ENCODE measurements around the gene GTF2H4.
"Not testable (repeated sequence)": the region's sequence is repeated elsewhere in the genome, so short reads cannot be mapped to it uniquely, and the experiment has no call there.

The GTF2H4 gene
- total RNA-seq: 0.94 reads per million

DNA sequence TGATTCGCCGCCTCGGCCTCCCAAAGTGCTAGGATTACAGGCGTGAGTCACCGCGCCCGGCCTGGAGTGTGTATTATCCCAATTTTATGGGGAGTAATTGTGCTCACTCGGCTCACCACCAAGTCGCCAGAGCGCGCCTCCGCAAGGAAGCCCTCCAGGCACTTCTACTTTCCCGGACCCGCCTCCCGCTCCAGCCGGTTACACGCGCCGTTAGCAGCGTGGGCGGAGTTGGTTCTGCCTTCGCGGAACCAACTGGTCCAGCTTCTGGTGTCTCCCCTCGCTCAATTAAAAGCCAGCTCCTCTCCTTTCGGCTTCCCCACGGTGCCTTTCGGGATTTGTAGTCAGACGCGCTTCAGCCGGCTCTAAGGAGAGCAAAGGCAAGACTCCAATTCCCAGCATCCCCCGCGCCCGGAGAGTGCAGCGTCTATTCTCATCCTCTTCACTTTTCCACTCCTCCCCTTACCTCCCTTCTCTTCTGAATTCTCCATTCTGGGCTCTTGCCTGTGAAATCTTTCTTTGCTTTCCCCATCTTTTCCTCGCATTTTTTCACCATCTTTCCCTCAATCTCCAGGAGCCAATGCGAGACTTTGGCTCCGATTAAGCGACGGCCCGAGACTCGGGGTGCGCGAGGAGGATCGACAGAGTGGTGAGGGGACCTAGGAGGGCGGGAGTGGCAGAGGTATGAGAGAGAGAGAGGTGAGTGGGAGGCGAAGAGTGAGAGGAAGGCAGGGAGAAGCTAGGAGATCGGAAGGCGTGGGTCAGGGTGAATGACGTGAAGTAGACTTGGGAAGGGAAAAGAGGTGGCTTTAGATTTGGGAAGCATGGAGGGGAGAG, at the start of gene GTF2H4:
Gene GTF2H4, plus strand, starts transcription at position 450 of the 834 bp plus-strand sequence.
- DNase-seq: peak; percentile 92

DNA sequence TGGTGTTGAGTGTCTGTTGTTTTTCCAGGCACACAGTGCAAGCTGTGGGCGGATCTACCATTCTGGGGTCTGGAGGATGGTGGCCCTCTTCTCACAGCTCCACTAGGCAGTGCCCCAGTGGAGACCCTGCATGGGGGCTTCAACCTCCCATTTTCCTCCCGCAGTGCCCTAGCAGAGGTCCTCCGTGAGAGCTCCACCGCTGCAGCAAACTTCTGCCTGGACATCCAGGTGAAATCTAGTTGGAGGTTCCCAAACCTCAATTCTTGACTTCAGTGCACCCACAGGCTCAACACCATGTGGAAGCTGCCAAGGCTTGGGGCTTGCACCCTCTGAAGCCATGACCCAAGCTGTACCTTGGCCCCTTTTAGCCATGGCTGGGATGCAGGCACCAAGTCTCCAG, 48.3 kb upstream of the GTF2H4 start:
- not testable (repeated sequence) for DNase-seq

DNA sequence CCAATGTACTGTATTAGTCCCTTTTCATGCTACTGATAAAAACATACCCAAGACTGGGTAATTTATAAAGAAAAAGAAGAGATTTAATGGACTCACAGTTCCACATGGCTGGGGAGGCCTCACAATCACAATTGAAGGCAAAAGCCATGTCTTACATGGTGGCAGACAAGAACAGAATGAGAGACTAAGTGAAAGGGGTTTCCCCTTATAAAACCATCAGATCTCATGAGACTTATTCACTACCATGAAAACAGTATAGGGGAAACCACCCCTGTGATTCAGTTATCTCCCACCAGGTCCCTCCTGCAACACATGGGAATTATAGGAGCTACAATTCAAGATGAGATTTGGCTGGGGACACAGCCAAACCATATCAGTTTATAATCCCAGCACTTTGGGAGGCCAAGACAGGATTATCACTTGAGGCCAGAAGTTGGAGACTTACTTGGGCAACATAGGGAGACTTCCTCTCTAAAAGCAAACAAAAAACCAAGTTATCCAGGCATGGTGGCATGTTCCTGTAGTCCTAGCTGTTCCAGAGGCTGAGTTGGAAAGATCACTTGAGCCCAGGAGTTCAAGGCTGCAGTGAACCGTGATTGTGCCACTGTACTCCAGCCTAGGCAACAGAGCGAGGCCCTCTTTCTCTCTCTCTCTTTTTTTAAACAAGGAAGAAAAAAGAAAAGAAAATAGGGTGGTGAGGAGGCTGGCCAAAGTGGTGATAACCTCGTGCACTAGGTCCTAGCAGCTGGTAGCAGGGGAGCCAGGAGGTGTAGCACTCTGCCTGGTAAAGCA, 46.6 kb upstream of the GTF2H4 start:
- no peak for DNase-seq

GRCh38 chr6:30862156-30862875, 45.7 kb upstream of the GTF2H4 start:
- no peak for DNase-seq

- DNase-seq: no peak
Observed at GRCh38 chr6:30864325-30864724, 43.7 kb upstream of the GTF2H4 start.

- not testable (repeated sequence) for DNase-seq
Observed at GRCh38 chr6:30869241-30869749, 38.7 kb upstream of the GTF2H4 start.

DNA sequence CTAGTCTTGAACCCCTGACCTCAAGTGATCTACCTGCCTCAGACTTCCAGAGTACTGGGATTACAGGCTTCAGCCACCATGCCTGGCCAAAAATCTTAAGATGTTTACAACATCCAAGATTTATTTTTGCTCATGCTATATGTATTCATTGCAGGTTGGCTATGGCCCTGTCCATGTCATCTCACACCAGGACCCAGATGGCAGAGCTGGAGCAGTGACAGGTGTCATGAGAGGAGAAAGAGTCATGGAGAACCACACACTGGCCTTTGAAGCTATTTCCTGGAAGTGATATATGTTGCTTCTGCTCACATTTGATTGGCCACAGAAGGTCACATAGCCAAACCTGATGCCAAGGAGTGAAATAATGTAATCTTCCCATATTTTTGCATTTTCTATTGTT, 37.5 kb upstream of the GTF2H4 start:
- no peak for DNase-seq

DNA sequence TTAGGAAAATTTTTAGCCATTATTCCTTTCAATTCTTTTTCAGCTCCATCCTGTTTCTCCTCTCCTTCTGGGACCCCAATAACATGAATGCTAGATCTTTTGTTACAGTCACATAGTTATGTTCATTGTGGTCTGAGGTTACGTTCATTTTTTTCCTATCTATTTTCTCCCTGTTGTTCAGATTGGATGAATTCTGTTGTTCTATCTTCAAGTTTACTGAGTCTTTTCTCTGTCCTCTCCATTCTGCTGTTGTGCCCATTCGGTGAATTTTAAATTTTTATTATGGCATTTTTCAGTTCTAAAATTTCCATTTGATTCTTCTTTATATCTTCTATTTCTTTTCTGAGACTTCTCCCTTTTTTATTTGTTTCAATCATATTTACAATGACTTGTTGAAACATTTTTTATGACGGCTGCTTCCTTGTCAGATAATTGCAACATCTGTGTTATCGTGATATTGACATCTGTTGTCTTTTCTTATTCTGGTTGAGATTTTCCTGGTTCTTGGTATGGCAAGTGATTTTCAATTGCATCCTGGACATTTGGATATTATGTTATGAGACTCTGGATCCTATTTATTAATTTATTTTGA, 36.3 kb upstream of the GTF2H4 start:
- DNase-seq: no peak

DNA sequence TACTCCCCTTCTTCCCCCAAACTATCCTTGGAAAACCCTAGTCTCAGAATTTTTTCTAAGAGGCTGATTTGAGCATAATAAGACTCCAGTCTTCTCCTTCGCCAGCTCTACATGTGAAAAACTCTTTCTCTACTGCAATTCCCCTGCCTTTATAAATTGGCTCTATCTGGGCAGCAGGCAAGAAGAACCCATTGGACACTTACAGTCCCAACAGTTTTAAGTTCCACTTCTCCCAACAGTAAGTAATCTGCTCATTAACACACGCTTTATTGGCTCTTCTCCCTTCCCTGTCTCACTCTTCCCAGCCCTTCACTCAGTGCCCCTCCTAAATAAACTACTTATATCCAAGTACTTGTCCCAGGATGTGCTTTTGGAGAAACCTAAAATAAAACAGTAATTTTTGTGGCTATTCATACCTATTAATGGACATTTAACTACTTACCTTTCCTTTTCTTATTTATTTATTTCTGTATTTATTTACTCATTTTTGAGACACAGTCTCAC, 34.8 kb upstream of the GTF2H4 start:
- DNase-seq: no peak

DNA sequence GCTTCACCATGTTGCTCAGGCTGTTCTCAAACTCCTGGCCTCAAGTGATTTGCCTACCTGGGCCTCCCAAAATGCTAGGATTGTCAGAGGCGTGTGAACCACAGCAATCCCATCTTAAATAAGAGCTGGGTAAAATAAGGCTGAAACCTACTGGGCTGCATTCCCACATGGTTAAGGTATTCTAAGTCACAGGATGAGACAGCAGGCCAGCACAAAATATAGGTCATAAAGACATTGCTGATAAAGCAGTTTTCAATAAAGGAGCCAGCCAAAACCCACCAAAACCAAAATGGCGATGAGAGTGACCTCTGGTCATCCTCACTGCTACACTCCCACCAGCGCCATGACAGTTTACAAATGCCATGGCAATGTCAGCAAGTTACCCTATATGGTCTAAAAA, 34.2 kb upstream of the GTF2H4 start:
- DNase-seq: not testable (repeated sequence)

GRCh38 chr6:30875244-30876038, 32.6 kb upstream of the GTF2H4 start:
- no peak for DNase-seq

- no peak for DNase-seq
Observed at GRCh38 chr6:30876039-30876730, 31.8 kb upstream of the GTF2H4 start.

- peak; percentile 59 for DNase-seq
Observed at GRCh38 chr6:30877419-30878262, 30.4 kb upstream of the GTF2H4 start.

- DNase-seq: no peak
Observed at GRCh38 chr6:30879684-30880427, 28.2 kb upstream of the GTF2H4 start.

DNA sequence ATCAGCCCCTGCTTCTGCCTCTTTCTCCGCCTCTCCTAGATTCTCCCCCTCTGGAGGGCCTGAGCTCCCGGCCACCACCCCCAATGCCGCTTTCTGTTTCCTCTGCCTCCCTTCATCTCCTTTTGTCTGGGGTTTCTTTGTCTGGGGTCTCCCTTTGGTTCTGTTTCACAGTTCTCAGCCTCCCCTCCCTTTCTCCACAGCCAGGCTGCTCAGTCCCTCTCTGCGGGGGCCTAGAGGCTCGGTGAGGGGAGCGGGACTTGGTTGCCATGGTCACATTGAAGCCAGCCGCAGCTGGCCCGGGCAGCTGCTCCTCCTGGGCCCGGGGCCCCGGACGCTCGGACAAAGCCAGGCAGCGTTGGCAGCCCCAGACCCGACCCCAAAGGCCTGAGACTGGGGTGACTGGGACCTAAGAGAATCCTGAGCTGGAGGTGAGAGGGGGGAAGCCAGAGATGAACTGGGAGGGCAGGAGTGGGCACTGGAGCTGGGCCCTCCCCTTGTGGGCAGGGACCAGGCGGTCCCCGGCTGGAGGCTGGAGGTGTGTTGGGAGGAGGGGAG, 27.2 kb upstream of the GTF2H4 start:
- DNase-seq: no peak

DNA sequence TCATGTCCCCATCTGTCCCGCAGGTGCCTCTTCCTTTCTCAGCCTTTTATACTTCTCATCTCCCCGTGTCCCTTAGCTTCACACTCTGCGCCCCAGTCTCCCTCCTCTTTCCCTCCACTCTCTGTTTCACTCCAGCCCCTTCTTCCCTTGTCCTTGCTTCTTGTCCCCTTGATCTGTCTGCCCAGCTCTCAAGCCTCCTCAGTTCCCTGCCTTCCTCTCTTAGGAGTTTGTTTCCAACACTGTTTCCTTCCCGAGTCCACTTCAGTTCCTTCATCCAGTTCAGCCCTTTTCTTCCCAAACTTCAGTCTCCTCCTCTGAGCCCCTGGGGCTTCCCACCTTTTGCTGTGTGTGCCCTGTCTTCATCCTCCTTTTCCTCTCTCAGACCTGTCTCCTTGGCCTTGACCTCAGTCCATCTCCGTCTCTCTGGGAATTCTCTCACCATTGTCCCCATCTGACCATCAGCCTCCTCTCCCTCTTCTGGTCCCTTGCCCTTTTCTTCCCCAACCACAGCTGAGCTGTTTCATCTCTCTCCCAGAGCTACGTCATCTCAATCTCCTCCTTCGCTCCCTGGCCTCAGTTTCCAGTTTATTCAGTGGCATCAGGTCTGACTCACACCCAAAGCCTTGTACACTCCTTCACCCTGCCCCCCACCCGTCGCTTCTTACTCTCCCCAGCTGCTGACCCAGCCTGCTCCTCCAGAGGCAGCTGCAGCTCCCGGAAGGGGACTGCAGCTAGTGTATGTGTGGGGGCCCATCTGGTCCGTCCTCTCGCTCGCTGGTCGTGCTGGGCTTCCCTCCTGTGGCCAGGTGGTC, 26.4 kb upstream of the GTF2H4 start:
- DNase-seq: no peak

GRCh38 chr6:30882204-30882758, 25.7 kb upstream of the GTF2H4 start:
- no peak for DNase-seq

Data from effector CD4-positive, alpha-beta T cell (primary cell).